ENCODE measurements around the gene ARHGAP6.

Gene ARHGAP6

DNA sequence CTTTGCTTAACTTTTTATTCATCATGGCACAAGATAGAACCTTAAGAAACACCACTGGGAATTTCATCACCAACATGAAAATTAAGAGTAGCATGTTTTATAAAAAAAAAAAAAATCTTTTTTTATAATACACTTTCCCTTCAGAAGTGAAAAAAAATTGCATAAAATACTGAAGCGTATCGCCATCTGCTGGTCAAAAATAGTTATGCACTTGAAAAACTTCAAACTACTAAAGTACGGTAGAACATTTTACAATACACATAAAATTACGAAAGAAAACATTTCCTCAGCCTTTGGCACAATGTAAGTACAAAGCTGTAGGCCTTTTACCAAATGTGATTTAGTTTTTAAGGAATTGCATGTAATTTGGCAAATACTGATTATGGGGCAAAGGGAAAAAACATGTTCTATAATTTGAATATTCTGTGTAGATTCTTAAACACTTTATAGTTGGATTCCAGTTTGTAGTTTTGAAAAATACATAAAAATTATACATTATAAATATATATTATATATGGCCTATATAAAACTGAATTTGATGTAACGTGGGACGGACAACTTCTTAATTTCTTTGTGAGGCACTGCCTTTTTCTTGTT is 528.1 kb downstream of the ARHGAP6 start (continued):
- TF ChIP-seq ZNF70 (CRISPR knock-in tag; IDR thresholded peaks at IDR 0.05) (no peak), ISL1 (CRISPR knock-in tag; IDR thresholded peaks at IDR 0.05) (no peak)

DNA sequence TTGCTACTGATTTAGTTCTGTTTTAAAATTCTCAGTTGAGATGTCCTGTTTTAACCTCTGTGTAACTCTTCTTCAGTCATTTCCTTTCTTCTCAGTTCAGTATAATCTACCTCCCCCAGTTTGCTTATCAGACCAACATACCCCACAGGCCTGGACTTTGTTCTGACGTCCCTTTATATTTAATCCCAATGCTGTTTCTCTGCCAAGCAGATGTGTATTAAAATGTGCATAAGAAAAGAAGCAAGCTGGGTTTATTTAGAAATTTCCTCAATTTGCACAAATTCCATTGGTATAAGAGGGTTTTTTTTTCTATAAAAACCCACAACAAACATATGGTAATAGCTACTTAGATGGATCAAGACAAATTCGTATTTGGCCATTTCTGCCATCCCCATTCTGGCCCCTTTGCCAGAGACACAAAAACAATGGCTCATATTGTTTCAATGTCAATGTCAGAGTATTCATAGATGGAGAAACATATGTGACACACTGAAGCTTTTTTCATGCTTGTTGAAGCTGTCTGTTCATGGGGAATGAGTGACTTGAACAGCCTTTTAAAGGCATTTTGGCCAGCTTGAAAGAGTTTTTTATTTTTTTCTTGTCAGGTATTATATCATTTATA is 530.0 kb downstream of the ARHGAP6 start:
- ATAC-seq, result no peak
- TF ChIP-seq ZNF8 (CRISPR knock-in tag; IDR thresholded peaks at IDR 0.05) (no peak), ZFP3 (CRISPR knock-in tag; IDR thresholded peaks at IDR 0.05) (no peak), ZFP30 (CRISPR knock-in tag; IDR thresholded peaks at IDR 0.05) (no peak), ISL1 (CRISPR knock-in tag; IDR thresholded peaks at IDR 0.05) (no peak), GLIS3 (CRISPR knock-in tag; IDR thresholded peaks at IDR 0.05) (no peak), TCF4 (CRISPR knock-in tag; IDR thresholded peaks at IDR 0.05; ENCODE audit: borderline replicate concordance) (no peak), RARB (CRISPR knock-in tag; IDR thresholded peaks at IDR 0.05) (no peak), OSR1 (CRISPR knock-in tag; IDR thresholded peaks at IDR 0.05) (no peak), TOX (CRISPR knock-in tag; IDR thresholded peaks at IDR 0.05; ENCODE audit: borderline replicate concordance) (no peak), SNAI2 (CRISPR knock-in tag; IDR thresholded peaks at IDR 0.05) (no peak), PPARA (CRISPR knock-in tag; IDR thresholded peaks at IDR 0.05; ENCODE audit: borderline replicate concordance) (no peak)
- TF ChIP-seq, protein P1, sequence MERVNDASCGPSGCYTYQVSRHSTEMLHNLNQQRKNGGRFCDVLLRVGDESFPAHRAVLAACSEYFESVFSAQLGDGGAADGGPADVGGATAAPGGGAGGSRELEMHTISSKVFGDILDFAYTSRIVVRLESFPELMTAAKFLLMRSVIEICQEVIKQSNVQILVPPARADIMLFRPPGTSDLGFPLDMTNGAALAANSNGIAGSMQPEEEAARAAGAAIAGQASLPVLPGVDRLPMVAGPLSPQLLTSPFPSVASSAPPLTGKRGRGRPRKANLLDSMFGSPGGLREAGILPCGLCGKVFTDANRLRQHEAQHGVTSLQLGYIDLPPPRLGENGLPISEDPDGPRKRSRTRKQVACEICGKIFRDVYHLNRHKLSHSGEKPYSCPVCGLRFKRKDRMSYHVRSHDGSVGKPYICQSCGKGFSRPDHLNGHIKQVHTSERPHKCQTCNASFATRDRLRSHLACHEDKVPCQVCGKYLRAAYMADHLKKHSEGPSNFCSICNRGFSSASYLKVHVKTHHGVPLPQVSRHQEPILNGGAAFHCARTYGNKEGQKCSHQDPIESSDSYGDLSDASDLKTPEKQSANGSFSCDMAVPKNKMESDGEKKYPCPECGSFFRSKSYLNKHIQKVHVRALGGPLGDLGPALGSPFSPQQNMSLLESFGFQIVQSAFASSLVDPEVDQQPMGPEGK (CRISPR knock-in tag; IDR thresholded peaks at IDR 0.05; ENCODE audit: borderline replicate concordance), result no peak
- TF ChIP-seq, protein P2, sequence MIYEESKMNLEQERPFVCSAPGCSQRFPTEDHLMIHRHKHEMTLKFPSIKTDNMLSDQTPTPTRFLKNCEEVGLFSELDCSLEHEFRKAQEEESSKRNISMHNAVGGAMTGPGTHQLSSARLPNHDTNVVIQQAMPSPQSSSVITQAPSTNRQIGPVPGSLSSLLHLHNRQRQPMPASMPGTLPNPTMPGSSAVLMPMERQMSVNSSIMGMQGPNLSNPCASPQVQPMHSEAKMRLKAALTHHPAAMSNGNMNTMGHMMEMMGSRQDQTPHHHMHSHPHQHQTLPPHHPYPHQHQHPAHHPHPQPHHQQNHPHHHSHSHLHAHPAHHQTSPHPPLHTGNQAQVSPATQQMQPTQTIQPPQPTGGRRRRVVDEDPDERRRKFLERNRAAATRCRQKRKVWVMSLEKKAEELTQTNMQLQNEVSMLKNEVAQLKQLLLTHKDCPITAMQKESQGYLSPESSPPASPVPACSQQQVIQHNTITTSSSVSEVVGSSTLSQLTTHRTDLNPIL (CRISPR knock-in tag; IDR thresholded peaks at IDR 0.05; ENCODE audit: low read depth), result no peak
- TF ChIP-seq, protein P3, sequence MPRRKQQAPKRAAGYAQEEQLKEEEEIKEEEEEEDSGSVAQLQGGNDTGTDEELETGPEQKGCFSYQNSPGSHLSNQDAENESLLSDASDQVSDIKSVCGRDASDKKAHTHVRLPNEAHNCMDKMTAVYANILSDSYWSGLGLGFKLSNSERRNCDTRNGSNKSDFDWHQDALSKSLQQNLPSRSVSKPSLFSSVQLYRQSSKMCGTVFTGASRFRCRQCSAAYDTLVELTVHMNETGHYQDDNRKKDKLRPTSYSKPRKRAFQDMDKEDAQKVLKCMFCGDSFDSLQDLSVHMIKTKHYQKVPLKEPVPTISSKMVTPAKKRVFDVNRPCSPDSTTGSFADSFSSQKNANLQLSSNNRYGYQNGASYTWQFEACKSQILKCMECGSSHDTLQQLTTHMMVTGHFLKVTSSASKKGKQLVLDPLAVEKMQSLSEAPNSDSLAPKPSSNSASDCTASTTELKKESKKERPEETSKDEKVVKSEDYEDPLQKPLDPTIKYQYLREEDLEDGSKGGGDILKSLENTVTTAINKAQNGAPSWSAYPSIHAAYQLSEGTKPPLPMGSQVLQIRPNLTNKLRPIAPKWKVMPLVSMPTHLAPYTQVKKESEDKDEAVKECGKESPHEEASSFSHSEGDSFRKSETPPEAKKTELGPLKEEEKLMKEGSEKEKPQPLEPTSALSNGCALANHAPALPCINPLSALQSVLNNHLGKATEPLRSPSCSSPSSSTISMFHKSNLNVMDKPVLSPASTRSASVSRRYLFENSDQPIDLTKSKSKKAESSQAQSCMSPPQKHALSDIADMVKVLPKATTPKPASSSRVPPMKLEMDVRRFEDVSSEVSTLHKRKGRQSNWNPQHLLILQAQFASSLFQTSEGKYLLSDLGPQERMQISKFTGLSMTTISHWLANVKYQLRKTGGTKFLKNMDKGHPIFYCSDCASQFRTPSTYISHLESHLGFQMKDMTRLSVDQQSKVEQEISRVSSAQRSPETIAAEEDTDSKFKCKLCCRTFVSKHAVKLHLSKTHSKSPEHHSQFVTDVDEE (CRISPR knock-in tag; IDR thresholded peaks at IDR 0.05), result no peak

DNA sequence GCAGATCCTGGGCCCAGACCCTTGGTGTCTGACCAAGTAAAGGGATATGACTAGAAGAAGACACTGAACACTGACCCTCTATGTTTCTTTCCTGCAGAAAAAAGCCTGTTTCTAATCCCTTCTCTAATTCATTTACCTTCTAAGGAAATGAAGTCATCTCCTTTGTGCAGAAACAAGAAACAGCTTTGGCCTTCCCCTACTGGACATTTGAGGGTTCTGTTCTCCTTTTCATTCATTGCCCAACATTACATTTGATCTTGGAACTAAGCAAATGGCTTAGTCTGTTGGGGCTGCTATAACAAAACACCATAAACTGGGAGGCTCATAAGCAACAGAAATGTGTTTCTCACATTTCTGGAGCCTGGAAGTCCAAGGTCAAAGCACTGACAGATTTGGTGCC is 534.6 kb downstream of the ARHGAP6 start:
- ATAC-seq, result no peak
- TF ChIP-seq, protein P3 (CRISPR knock-in tag; IDR thresholded peaks at IDR 0.05), result no peak

DNA sequence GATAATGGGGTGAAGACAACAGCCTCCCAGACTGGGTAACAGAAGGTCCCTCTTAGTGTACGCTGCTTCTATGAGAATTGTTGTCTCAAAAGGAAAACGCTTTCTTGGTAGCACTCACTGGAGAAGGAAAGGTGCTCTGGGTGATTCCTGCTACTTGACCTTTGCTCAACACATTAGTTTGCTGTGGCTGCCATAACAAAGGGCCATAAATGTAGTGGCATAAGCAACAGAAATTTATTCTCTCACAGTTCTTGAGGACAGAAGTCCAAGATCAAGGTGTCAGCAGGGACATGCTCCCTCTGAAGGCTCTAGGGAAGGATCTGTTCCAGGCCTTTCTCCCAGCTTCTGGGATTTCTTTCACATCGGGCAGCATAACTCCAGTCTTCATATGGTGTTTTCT is 535.6 kb downstream of the ARHGAP6 start:
- TF ChIP-seq SNAI2 (CRISPR knock-in tag; IDR thresholded peaks at IDR 0.05) (no peak), CSDC2 (CRISPR knock-in tag; IDR thresholded peaks at IDR 0.05) (no peak), RARB (CRISPR knock-in tag; IDR thresholded peaks at IDR 0.05) (no peak), BACH2 (CRISPR knock-in tag; IDR thresholded peaks at IDR 0.05; ENCODE audit: borderline replicate concordance) (no peak), TCF4 (CRISPR knock-in tag; IDR thresholded peaks at IDR 0.05; ENCODE audit: borderline replicate concordance) (no peak)
- TF ChIP-seq, protein P4, sequence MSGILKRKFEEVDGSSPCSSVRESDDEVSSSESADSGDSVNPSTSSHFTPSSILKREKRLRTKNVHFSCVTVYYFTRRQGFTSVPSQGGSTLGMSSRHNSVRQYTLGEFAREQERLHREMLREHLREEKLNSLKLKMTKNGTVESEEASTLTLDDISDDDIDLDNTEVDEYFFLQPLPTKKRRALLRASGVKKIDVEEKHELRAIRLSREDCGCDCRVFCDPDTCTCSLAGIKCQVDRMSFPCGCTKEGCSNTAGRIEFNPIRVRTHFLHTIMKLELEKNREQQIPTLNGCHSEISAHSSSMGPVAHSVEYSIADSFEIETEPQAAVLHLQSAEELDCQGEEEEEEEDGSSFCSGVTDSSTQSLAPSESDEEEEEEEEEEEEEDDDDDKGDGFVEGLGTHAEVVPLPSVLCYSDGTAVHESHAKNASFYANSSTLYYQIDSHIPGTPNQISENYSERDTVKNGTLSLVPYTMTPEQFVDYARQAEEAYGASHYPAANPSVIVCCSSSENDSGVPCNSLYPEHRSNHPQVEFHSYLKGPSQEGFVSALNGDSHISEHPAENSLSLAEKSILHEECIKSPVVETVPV (CRISPR knock-in tag; IDR thresholded peaks at IDR 0.05), result no peak
- TF ChIP-seq, protein P1 (CRISPR knock-in tag; IDR thresholded peaks at IDR 0.05; ENCODE audit: borderline replicate concordance), result no peak
- TF ChIP-seq, protein P3 (CRISPR knock-in tag; IDR thresholded peaks at IDR 0.05), result no peak
- no peak for ATAC-seq
